HEK293T (cell line): ENCODE measurements around the gene PRLH.

ENCODE experiments used
- CTCF ChIA-PET: fragments of 350-600 bp; formaldehyde crosslinking; extraction: SDS; loops from one replicate; lab custom pipeline; 2021; ENCODE audit warnings: antibody characterized with exemption, inconsistent platforms; lab: Yijun Ruan, JAX
- POLR2A ChIA-PET: fragments of 350-600 bp; formaldehyde crosslinking; extraction: SDS; loops from one replicate; lab custom pipeline; 2020; ENCODE audit warnings: antibody characterized with exemption, inconsistent platforms; lab: Yijun Ruan, JAX
- DNase-seq: peaks from one replicate; pipeline ENCODE4 v3.0.0; 2012; ENCODE audit warnings: mixed read lengths; ENCODE audit errors: extremely low spot score
- ARNT ChIP-seq: fragments of 450-650 bp; IDR thresholded peaks from 2 replicates; pipeline ENCODE4 v1.6.1; 2017; ENCODE audit warnings: mild to moderate bottlenecking
- BHLHE40 ChIP-seq: fragments of 450-650 bp; IDR thresholded peaks from 2 replicates; pipeline ENCODE4 v1.6.1; 2016; ENCODE audit warnings: mild to moderate bottlenecking, moderate library complexity, borderline replicate concordance
- CTBP1 ChIP-seq: fragments of 450-650 bp; IDR thresholded peaks from 2 replicates; pipeline ENCODE4 v1.6.1; 2016; ENCODE audit warnings: borderline replicate concordance
- ELF4 ChIP-seq: fragments of 450-650 bp; IDR thresholded peaks from 2 replicates; pipeline ENCODE4 v1.6.1; 2017; ENCODE audit warnings: antibody characterized with exemption
- FOXA1 ChIP-seq: fragments of 450-650 bp; IDR thresholded peaks from 2 replicates; pipeline ENCODE4 v1.6.1; 2016; ENCODE audit warnings: mild to moderate bottlenecking
- FOXK2 ChIP-seq: fragments of 450-650 bp; IDR thresholded peaks from 2 replicates; pipeline ENCODE4 v1.6.1; 2016; ENCODE audit warnings: mild to moderate bottlenecking
- FOXM1 ChIP-seq: fragments of 450-650 bp; IDR thresholded peaks from 2 replicates; pipeline ENCODE4 v1.6.1; 2017; ENCODE audit warnings: mild to moderate bottlenecking, borderline replicate concordance
- HDGF ChIP-seq: fragments of 450-650 bp; IDR thresholded peaks from 2 replicates; pipeline ENCODE4 v1.6.1; 2017; ENCODE audit warnings: antibody characterized with exemption, borderline replicate concordance
- L3MBTL2 ChIP-seq: fragments of 450-650 bp; conservative IDR thresholded peaks from 2 replicates; pipeline ENCODE4 v1.6.1; 2016; ENCODE audit warnings: mild to moderate bottlenecking
- LEF1 ChIP-seq: fragments of 450-650 bp; IDR thresholded peaks from 2 replicates; pipeline ENCODE4 v1.6.1; 2017; ENCODE audit warnings: mild to moderate bottlenecking, borderline replicate concordance
- NFRKB ChIP-seq: fragments of 450-650 bp; IDR thresholded peaks from 2 replicates; pipeline ENCODE4 v1.6.1; 2016; ENCODE audit warnings: mild to moderate bottlenecking, moderate library complexity
- SP1 ChIP-seq: fragments of 450-650 bp; IDR thresholded peaks from 2 replicates; pipeline ENCODE4 v1.6.1; 2017
- SUZ12 ChIP-seq: fragments of 450-650 bp; IDR thresholded peaks from 2 replicates; pipeline ENCODE4 v1.6.1; 2016; ENCODE audit warnings: mild to moderate bottlenecking
- TARDBP ChIP-seq: fragments of 450-650 bp; IDR thresholded peaks from 2 replicates; pipeline ENCODE4 v1.6.1; 2016
- ZNF384 ChIP-seq: fragments of 450-650 bp; IDR thresholded peaks from 2 replicates; pipeline ENCODE4 v1.6.1; 2016
- TF ChIP-seq, protein P1 (sequence below): fragments of 450-650 bp; IDR thresholded peaks from 2 replicates; pipeline ENCODE4 v1.6.1; 2016

PRLH gene

DNA sequence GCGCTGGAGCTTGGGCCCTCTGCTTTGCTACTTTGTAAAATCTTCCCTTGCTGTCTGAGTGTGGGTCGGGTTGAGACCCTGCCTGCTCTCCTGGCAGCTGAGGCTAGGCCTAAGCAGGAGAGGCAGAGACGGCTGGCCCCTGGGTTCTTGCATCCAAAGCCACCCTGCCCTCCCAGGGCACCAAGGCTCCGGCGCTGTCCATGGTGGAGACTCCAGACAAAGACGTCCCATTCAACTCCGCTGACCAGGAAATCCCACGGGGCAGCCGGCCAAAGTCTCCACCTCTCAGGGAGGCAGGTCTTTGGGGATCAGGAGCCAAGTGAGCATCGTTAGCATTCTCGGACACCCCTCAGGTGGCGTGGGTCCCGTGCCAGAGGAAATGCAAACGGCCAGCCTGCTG lies 2.6 kb upstream of the PRLH start:
- ChIA-PET CTCF (no interaction called here), POLR2A (no interaction called here)
- DNase-seq = no peak
- TF ChIP-seq FOXA1 (no peak), BHLHE40 (no peak), LEF1 (no peak), FOXK2 (no peak), SP1 (no peak), SUZ12 (no peak), TARDBP (no peak), CTBP1 (no peak), L3MBTL2 (no peak), FOXM1 (no peak), ARNT (no peak), HDGF (no peak), NFRKB (no peak), ELF4 (no peak)

DNA sequence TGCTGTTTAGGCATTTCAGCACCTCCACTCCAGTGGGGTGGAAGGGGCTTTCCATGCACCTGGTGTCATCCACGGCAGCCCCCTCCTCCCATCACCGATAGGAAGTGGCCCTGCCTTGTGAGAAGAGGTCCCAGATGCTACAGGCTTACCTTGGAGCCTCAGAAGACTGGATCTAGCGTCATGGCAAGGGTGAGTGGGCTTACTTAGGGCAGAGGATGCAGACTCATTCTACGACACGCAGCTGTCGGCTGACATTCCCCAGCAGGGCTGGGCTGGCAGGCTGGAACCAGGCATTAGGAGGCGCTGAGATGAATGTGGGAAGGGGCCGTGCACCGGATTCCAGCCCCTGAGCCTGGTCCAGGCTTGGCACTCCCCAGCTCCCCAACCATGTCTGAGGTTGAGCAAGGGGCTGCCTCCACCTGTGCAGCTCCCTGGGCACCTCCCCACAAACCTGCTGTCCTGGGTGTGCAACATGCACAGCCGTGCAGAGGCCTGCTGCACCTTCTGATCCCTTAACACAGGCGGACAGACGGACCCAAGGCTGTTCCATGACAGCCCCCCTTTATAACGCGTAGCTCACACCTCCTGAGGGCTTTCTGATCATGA lies 1.7 kb upstream of the PRLH start:
- no peak for DNase-seq
- CTCF ChIA-PET = interaction anchor here (0.7 kb wide), 1 partner anchor 49 kb away, joined by 3 read pairs; no protein-coding TSS in a partner anchor
- no peak for TF ChIP-seq ELF4
- no peak for TF ChIP-seq ARNT
- TF ChIP-seq SUZ12 = no peak
- TF ChIP-seq SP1 = no peak
- TF ChIP-seq HDGF = no peak
- no peak for TF ChIP-seq CTBP1
- no peak for TF ChIP-seq FOXK2
- no peak for TF ChIP-seq ZNF384
- TF ChIP-seq, protein P1, sequence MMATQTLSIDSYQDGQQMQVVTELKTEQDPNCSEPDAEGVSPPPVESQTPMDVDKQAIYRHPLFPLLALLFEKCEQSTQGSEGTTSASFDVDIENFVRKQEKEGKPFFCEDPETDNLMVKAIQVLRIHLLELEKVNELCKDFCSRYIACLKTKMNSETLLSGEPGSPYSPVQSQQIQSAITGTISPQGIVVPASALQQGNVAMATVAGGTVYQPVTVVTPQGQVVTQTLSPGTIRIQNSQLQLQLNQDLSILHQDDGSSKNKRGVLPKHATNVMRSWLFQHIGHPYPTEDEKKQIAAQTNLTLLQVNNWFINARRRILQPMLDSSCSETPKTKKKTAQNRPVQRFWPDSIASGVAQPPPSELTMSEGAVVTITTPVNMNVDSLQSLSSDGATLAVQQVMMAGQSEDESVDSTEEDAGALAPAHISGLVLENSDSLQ = no peak
- TF ChIP-seq TARDBP = no peak
- no peak for TF ChIP-seq NFRKB
- TF ChIP-seq FOXM1 = no peak
- no peak for TF ChIP-seq LEF1
- TF ChIP-seq L3MBTL2 = no peak
- no peak for TF ChIP-seq FOXA1
- TF ChIP-seq BHLHE40 = no peak
- POLR2A ChIA-PET = no interaction called here

DNA sequence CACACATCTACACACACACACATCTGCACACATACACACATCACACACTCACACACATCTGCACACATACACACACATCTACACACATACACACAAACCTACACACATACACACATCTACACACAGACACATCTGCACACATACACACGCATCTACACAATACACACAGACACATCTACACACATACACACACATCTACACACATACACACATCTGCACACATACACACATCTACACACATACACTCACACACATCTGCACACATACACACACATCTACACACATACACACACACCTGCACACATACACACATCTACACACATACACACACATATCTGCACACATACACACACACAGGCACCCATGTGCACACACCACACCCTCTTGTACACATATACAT lies 400 bp upstream of the PRLH start:
- DNase-seq = no peak
- CTCF ChIA-PET = no interaction called here
- POLR2A ChIA-PET = no interaction called here
- TF ChIP-seq ARNT (no peak), FOXM1 (no peak), BHLHE40 (no peak), ZNF384 (no peak), FOXK2 (no peak), SP1 (no peak), CTBP1 (no peak), FOXA1 (no peak), HDGF (no peak), ELF4 (no peak), LEF1 (no peak), L3MBTL2 (no peak), NFRKB (no peak)
- TF ChIP-seq, protein P1 = no peak

DNA sequence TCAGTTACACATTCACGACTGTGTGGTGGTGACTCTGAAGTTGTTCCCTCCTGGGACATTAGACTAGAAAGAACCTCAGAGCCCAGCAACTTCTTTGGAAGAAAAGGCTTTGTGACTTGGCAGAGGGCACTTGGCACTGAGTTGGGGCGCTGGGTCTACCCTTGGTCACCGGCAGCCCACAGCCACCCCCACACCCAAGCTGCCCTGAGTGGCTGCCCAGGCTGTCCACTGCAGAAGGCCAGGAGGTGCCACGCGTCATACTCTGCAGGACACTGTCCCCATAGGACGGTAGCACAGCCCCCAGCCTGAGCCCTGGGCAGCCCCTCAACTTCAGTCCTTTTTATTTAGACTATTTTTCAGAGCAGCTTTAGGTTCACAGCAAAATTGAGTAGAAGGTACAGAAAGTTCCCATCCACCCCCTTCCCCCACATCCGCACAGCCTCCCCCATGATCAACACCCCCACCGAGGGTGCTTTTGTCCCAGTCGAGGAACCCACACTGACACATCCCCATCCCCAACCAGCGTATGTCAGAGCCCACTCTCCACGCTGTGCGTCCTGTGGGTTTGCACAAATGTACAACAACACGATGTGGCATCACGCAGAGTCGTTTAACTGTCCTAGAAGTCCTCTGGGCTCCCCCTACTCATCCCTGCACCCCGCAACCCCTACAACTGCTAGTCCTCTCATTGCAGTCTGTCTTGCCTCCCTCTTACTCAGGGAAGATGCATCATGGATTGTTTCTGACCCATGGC lies 1.1 kb downstream of the PRLH start:
- TF ChIP-seq FOXM1 = no peak
- ChIA-PET CTCF (no interaction called here), POLR2A (no interaction called here)
- no peak for DNase-seq

DNA sequence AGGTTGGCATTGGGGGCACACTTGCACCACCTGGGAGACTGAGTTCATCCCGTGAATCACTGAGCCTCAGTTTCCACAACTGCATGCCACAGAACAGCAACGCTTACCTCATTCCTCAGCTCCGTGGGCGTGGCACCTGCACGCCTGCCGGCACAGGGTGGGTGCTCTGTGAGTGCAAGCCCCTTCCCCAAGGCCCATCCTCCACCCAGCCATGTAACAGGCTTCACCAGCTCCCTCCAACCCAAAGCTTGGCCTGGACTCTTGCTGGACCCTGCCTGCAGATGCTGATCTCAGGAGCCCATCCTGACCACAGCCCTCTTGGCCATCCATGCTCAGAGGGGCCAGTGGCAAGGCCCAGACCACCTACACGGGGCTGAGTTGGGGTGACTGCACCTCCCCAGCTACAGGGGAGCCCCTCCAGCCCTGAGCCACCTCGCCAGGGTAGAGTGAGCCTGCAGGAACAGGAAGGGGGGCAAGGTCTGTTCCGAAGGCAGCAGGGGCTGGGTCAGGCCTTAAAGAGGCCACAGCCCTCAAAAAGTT lies 1.8 kb downstream of the PRLH start:
- CTCF ChIA-PET = no interaction called here
- POLR2A ChIA-PET = no interaction called here
- no peak for DNase-seq
- TF ChIP-seq FOXK2 (no peak), FOXM1 (no peak), SP1 (no peak), HDGF (no peak), NFRKB (no peak), LEF1 (no peak), ELF4 (no peak), TARDBP (no peak), BHLHE40 (no peak), ARNT (no peak), FOXA1 (no peak), CTBP1 (no peak), SUZ12 (no peak), ZNF384 (no peak), L3MBTL2 (no peak)
- TF ChIP-seq, protein P1 = no peak

DNA sequence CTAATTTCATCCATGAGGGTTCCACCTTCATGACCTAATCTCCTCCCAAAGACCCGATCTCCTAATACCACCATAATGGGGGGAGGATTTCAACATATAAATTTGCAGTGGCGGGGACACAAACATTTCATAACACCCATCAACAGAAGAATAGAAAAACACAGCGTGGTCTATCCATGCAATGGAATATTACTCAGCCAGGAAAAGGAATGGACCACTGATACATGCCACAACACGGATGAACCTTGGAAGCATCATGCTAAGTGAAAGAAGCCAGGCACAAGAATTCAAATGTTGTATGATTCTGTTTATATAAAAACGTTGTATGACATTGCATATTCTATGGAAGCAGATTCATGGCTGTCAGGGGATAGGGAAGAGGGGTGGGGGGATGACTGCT lies 2.7 kb downstream of the PRLH start:
- ChIA-PET POLR2A (no interaction called here), CTCF (no interaction called here)
- TF ChIP-seq ZNF384 (no peak), L3MBTL2 (no peak), FOXA1 (no peak), SUZ12 (no peak), NFRKB (no peak), CTBP1 (no peak), LEF1 (no peak), SP1 (no peak), ARNT (no peak), ELF4 (no peak)
- no peak for DNase-seq
